PC-3 (cell line): ENCODE results near the gene PDS5A.

Experiments
- EZH2 ChIP-seq: fragments of 300-600 bp; sonication (generic); IDR thresholded peaks from one replicate; pipeline ENCODE4 v1.6.1; 2017; ENCODE audit warnings: antibody characterized with exemption, mild to moderate bottlenecking, low read length; ENCODE audit not compliant: unreplicated experiment
- TF ChIP-seq, protein P1 (sequence below): fragments of 300-600 bp; sonication (generic); conservative IDR thresholded peaks from 2 replicates; pipeline ENCODE4 v1.5.1; 2017; ENCODE audit warnings: antibody characterized with exemption, low read depth, mild to moderate bottlenecking, low read length

DNA sequence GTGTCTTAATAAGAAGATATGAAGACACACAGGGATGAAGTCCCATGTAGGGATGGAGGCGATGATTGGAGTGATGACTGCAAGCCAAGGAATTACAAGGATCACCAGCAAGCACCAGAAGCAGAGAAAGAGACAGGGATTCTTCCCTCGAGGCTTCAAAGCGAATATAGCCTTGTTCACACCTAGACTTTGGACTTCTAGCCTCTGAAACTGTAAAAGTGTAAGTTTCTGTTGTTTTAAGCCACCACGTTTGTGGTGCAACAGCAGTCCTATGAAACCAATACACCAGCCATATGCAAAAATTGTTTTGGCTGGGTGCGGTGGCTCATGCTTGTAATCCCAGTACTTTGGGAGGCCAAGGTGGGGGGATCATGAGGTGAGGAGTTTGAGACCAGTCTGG lies 9.8 kb upstream of the PDS5A start:
- TF ChIP-seq, protein P1, sequence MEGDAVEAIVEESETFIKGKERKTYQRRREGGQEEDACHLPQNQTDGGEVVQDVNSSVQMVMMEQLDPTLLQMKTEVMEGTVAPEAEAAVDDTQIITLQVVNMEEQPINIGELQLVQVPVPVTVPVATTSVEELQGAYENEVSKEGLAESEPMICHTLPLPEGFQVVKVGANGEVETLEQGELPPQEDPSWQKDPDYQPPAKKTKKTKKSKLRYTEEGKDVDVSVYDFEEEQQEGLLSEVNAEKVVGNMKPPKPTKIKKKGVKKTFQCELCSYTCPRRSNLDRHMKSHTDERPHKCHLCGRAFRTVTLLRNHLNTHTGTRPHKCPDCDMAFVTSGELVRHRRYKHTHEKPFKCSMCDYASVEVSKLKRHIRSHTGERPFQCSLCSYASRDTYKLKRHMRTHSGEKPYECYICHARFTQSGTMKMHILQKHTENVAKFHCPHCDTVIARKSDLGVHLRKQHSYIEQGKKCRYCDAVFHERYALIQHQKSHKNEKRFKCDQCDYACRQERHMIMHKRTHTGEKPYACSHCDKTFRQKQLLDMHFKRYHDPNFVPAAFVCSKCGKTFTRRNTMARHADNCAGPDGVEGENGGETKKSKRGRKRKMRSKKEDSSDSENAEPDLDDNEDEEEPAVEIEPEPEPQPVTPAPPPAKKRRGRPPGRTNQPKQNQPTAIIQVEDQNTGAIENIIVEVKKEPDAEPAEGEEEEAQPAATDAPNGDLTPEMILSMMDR: no peak
- TF ChIP-seq EZH2: no peak
